ENCODE results near the gene RNF181. TPM values are rescaled to one million over a fixed set of nuclear protein-coding genes. Genes with fewer than 3 reads are reported as not detected.
"Not testable (repeated sequence)": the region's sequence is repeated elsewhere in the genome, so short reads cannot be mapped to it uniquely, and the experiment has no call there.

RNF181 gene
- total RNA-seq, 1 donor from 2014 or later, result 110 TPM

DNA sequence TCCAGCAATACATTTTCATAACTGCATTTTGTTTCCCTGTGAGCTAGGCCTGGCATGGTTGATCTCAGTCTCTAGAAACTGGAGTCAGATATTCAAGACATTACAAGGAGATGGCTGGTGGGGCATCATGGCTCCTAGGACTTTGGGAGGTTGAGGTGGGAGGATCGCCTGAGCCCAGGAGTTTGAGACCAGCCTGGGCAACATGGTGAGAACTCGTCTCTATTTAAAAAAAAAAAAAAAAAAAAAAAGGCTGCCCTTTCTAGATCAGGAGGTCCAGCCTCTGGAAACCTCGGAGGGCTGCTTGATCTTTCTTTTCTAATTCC is 18.5 kb upstream of the RNF181 start:
- no peak for DNase-seq (ENCODE audit: low spot score)

DNA sequence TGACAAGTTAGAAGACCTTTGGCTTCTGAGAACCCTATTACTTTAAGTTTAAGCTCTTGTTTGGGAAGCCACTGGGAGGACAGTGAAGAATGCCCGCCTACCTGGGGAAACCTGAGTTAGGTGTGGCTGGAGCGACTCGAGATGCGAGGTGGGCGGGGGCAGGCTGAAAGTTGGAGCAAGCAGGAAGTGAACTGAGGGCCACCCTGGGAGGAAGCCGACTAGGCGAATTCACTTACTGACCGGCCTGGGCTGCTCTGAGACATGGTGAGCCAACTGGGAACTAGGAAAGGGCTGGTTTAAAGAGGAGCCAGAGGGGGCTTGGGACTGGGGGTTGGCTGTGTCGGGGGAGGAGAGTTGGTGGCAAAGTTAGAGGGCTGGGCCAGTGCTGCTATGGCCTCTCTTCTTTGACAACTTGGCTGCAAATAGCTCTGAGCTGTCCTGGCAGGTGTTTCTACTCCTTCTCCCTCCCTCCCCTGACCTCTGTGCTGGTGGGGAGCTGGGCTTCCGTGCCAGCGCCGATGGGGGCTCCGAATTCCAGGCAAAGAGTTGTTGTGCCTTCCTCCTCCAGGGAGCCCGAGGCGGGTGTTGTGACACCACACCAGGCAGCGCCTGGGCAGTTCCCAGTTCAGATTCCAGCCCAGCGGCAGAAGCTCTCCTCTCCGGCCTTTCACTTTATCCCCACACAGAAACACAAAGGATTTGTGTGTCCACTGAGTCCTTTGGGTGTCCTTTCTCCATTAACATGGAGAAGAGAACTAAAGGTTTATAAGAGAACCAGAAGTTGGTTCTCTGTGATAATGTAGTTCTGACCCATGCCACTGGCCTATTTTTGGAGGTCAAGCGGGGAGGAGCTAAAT is 17.9 kb upstream of the RNF181 start, which contains the start of gene VAMP8:
Gene VAMP8, plus strand, starts transcription at position 201 of the 857 bp plus-strand sequence. Its CDS starts 61 bp downstream, at position 262.
- no peak for DNase-seq (ENCODE audit: low spot score)

DNA sequence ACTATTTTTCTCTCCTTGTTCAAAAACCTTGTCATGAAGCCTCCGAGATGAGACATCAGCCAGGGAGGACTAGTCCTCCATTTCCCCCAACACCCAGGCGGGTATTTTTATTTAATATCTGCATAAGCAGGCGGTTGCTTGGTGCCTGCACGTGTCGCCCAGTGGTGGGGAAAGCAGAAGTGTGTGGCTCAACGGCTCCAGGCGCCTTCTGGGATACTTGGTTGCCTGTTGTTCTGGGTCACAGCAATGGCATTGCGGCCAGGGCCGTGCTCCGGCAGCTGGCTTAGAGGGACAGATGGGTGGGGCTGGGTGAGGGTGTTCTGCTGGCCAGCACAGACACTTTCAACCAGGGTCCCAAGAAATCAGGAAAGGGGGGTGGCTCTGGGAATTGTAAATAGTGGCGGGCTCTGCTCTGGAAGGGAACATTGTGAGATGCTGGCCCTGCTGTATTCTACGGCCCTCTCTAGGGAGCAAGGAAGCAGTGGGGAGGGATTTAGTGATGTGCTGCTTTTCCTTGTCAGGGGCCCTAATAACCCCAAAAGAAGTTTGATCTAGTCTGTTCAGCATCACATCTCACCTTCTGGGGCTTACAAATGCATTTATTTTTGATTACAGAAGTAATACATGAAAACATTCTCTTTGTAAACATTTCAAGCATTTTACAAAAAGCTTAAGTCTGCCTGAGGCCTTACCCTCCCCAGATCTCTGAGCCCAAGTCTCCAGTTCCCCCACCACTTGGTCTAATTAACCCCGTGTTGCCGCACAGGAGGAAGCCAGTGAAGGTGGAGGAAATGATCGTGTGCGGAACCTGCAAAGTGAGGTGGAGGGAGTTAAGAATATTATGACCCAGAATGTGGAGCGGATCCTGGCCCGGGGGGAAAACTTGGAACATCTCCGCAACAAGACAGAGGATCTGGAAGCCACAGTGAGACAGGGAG is 17.0 kb upstream of the RNF181 start:
- no peak for DNase-seq (ENCODE audit: low spot score)

GRCh38 chr2:85579266-85579935 is 16.1 kb upstream of the RNF181 start:
- no peak for DNase-seq (ENCODE audit: low spot score)

DNA sequence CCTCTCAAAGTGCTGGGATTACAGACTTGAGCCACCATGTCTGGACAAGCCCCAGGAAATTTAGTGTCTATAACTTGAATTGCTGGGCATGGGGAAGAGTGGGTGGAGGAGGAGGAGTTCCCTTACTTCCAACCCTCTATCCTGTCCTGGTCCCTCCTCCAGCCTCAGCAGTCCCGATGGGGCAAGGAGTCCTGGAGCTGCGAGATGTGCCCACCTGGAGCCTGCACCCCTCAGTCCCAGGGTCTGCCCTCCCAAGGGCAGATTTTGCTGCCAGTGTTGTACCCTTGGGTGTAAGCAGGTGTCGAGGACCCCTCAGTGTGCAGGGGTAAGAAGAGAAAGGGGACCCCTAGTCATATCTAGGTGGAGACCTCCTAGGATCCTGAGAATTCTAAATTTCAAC is 15.3 kb upstream of the RNF181 start:
- DNase-seq (ENCODE audit: low spot score), result no peak

DNA sequence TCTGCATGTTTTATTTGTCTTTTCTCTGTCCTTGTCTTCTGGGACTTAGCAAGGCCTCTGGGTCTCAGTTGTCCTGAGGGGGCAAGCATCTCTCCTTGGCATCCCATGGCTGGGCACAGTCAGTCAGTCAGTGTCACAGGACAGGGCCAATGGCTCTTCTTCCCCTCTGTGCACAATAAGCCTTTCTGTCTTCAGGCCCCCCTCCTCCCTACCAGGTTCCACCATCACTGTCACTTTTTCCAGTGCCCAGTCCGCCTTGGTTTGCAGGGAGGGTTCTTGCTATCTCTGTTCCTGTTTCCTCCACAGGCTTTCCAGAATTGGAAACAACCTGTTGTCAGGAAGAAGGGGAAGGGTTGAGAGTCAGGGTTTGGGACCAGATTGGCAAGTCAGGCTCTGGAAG is 13.1 kb upstream of the RNF181 start:
- DNase-seq (ENCODE audit: low spot score), result no peak

- DNase-seq (ENCODE audit: low spot score), result no peak
These were observed 11.7 kb upstream of the RNF181 start for GRCh38 chr2:85583667-85584353.

- DNase-seq (ENCODE audit: low spot score), result no peak
These were observed 11.1 kb upstream of the RNF181 start, which contains the start of gene VAMP5 for GRCh38 chr2:85584354-85584856. Gene VAMP5 (plus strand): TSS chr2:85584431. CDS start chr2:85584491, 60 bp downstream.

DNA sequence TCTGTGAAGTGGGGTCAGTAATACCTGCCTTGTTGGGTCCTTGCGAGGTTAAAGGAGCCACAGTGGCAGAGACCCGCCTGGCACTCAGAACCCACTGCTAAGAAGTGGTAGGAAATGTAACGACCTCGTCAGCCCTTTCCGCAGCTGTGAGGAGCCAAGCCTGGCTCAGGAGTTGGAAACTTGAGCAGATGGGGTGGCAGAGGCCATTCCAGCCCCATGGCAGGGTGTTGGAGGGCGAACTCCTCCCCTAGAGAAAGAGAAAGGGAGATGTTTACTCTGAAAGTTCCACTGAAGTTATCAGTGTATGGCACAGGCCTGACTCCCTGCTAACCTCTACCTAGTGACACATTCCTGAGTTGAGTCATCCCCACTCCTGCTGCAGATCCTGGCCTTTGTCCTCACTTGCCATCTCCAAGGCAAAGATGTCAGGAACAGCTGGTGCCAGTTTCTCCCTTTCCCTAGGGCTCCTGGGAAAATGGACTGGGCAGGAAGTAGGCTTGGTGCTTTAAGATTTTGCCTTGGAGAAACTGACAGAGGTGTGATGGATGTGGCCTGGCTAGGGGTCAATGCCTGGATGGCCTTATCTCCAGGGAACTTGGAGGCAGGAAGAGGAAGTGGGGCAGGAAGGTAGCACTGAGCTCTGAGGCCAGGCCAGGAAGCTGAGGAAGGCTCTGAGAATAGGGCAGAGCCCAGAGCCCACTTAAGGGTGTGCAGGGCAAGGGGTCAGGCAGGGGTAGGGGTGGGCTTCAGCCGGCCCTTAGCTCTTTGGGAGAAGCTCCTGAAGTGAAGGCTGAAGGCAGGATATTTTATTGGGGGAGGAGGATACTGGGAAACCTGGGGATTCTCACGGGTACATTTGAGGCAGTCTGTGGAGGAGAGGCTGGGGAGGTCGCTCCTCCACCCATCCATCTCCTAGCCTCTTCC is 10.4 kb upstream of the RNF181 start:
- DNase-seq (ENCODE audit: low spot score), result no peak

GRCh38 chr2:85585781-85586105 is 9.8 kb upstream of the RNF181 start:
- DNase-seq (ENCODE audit: low spot score), result no peak

DNA sequence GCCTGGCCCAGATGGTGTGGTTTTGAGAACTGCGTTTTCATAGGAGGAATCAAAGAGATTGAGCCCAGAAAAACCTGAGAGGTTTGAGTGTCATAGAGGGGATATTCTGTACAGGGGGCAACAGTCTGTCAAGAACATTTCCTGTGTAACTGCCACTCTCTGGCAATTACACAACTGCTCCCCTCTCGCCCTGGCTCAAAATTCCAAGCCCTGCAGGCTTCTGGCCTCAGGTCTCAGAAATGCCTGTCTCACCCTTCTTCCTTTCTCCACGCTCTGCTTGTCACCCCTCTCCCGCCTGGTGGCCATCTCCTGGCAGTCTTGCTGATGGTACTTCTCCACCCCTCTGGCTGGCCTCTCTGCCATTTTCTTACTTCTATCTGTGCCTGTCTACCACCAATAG is 7.3 kb upstream of the RNF181 start:
- no peak for DNase-seq (ENCODE audit: low spot score)

- DNase-seq (ENCODE audit: low spot score), result no peak
These were observed 6.9 kb upstream of the RNF181 start for GRCh38 chr2:85588645-85589044.

- DNase-seq (ENCODE audit: low spot score), result no peak
These were observed 6.4 kb upstream of the RNF181 start for GRCh38 chr2:85589181-85589580.

GRCh38 chr2:85589982-85590791 is 5.4 kb upstream of the RNF181 start:
- DNase-seq (ENCODE audit: low spot score), result no peak

GRCh38 chr2:85590950-85591349 is 4.6 kb upstream of the RNF181 start:
- no peak for DNase-seq (ENCODE audit: low spot score)

DNA sequence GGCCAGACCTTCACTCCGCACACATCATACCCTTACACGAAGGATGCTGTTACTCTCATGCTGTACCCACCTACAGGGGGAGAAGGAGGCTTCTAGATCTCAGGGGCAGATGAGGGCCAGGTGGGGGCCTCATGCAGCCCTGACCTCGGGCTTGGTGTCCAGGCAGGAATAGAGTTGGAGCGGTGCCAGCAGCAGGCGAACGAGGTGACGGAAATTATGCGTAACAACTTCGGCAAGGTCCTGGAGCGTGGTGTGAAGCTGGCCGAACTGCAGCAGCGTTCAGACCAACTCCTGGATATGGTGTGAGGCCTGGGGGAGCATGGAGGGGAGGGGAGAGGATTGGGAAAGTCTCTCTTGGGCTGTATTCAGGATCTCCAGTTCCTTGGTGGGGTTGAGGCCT is 4.0 kb upstream of the RNF181 start:
- DNase-seq (ENCODE audit: low spot score), result no peak

- DNase-seq (ENCODE audit: low spot score), result not testable (repeated sequence)
These were observed 3.2 kb upstream of the RNF181 start for GRCh38 chr2:85592299-85592698.

DNA sequence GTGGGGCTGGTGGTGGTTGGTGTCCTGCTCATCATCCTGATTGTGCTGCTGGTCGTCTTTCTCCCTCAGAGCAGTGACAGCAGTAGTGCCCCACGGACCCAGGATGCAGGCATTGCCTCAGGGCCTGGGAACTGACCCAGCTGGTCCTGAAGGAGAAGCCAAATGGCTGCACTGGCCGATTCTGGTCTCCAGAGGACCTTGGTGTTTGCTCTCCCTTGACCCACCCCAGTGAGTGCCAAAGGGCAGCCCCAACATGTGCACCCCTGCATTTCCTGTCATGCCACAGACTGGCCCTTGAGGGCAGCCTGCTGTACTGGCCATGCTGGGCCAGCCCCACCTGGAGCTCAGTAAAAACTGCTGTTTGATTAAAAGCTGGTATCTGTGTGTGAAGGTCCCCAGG is 2.5 kb upstream of the RNF181 start:
- DNase-seq (ENCODE audit: low spot score), result no peak

Data from mesenteric fat pad (tissue), 1 donor.